ENCODE measurements around the gene POLR1G. TPM values are rescaled to one million over a fixed set of nuclear protein-coding genes. Genes with fewer than 3 reads are reported as not detected.
A peak's percentile ranks its signal among the peaks of the same experiment; 100 is the strongest.

POLR1G gene
- total RNA-seq, 3 donors from 2014 or later (not counting 1 experiment from before 2014, with no cell fraction given), result 0.28 to 1.4 (median 0.45) TPM

DNA sequence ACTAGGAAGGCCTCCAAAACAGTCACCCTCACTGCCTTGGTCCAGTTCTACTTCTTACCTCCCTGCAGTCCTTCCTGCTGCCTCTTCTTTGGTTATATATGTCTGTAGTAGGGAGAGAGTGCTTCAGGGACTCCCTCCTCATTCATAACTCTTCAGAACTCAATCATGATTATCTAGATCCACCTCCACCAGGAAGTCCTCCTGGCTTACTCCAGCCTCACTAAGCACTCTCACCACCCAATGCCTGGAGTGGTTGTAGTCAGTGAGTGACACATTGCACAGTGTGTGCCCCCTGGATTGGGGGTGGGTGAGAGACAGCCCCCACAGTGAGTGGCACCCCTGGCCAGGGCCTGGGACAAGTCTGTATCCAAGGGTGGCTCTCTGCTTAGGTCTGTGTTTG, 51.3 kb downstream of the POLR1G start:
- H3K9me3 Mint-ChIP-seq, result no peaks in the 10 kb centered on the region
- no peaks in the 10 kb centered on the region for H3K36me3 ChIP-seq (ENCODE audit: control insufficient read depth, insufficient read depth, low read length)
- TF ChIP-seq, protein P1, sequence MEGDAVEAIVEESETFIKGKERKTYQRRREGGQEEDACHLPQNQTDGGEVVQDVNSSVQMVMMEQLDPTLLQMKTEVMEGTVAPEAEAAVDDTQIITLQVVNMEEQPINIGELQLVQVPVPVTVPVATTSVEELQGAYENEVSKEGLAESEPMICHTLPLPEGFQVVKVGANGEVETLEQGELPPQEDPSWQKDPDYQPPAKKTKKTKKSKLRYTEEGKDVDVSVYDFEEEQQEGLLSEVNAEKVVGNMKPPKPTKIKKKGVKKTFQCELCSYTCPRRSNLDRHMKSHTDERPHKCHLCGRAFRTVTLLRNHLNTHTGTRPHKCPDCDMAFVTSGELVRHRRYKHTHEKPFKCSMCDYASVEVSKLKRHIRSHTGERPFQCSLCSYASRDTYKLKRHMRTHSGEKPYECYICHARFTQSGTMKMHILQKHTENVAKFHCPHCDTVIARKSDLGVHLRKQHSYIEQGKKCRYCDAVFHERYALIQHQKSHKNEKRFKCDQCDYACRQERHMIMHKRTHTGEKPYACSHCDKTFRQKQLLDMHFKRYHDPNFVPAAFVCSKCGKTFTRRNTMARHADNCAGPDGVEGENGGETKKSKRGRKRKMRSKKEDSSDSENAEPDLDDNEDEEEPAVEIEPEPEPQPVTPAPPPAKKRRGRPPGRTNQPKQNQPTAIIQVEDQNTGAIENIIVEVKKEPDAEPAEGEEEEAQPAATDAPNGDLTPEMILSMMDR (IDR thresholded peaks at IDR 0.05), result no peak
- H3K4me3 ChIP-seq (ENCODE audit: low read length), result no peak overlapping the region
- ATAC-seq (no peak), DNase-seq (no peak)
- no peaks in the 10 kb centered on the region for H3K27me3 ChIP-seq (ENCODE audit: control insufficient read depth, insufficient read depth, low read length)
- H3K4me1 Mint-ChIP-seq, result peaks cover 26 to 36% of the 10 kb centered on the region in 2 donors
- no peak overlapping the region for H3K4me3 Mint-ChIP-seq
- H3K4me1 ChIP-seq (ENCODE audit: control insufficient read depth, insufficient read depth, low read length), result peaks cover 23% of the 10 kb centered on the region
- no peaks in the 10 kb centered on the region for H3K36me3 Mint-ChIP-seq
- intact Hi-C loops (cut with micrococcal nuclease), result loop anchor here (10.0 kb wide), 1 partner anchor 187 kb away; no protein-coding TSS in a partner anchor
- H3K27ac Mint-ChIP-seq, result peak overlapping the region; percentile 48 to 64
- H3K9me3 ChIP-seq (ENCODE audit: control insufficient read depth, insufficient read depth, low read length), result no peaks in the 10 kb centered on the region
- peaks cover 0 to 4% of the 10 kb centered on the region in 2 donors for H3K27me3 Mint-ChIP-seq (ENCODE audit: low read depth in 2 of 2)
- no peak overlapping the region for H3K27ac ChIP-seq (ENCODE audit: low read length)

Other genes with a start within 250 kb of the POLR1G start
- under 1 TPM; 0.55 to 1.00 (median 0.66) TPM for gene NKPD1, start 245.7 kb upstream of the POLR1G start, total RNA-seq
- gene TRAPPC6A, start 228.4 kb upstream of the POLR1G start, total RNA-seq, result 10 to 100 TPM; 38.0 to 47.0 (median 45.2) TPM
- gene BLOC1S3, start 227.9 kb upstream of the POLR1G start, total RNA-seq, result 10 to 100 TPM; 20.9 to 26.3 (median 21.8) TPM
- gene EXOC3L2, start 161.2 kb upstream of the POLR1G start, total RNA-seq, result under 1 TPM in 2 of 3 donors, not detected in 1; 0.16 to 0.23 TPM
- 10 to 100 TPM; 50.4 to 53.6 (median 51.4) TPM for gene MARK4, start 155.4 kb upstream of the POLR1G start, total RNA-seq
- gene CKM, start 83.8 kb upstream of the POLR1G start, total RNA-seq, result not detected
- gene KLC3, start 65.9 kb upstream of the POLR1G start, total RNA-seq, result not detected
- gene ERCC2, start 36.1 kb upstream of the POLR1G start, total RNA-seq, result 10 to 100 TPM; 13.4 to 22.3 (median 14.9) TPM
- gene PPP1R13L, start 1.6 kb upstream of the POLR1G start, total RNA-seq, result 1 to 10 TPM; 5.6 to 7.4 (median 5.9) TPM
- gene ERCC1, start 17.3 kb downstream of the POLR1G start, total RNA-seq, result 10 to 100 TPM; 46.8 to 55.2 (median 48.2) TPM
- gene FOSB, start 61.4 kb downstream of the POLR1G start, total RNA-seq, result 1,000 to 10,000 TPM in 2 of 3 donors, 100 to 1,000 TPM in 1; 784 to 1,837 (median 1,121) TPM
- gene RTN2, start 90.4 kb downstream of the POLR1G start, total RNA-seq, result 1 to 10 TPM; 1.9 to 5.5 (median 3.0) TPM
- 1 to 10 TPM; 5.1 to 8.3 (median 6.8) TPM for gene PPM1N, start 91.8 kb downstream of the POLR1G start, total RNA-seq
- 100 to 1,000 TPM; 192 to 244 (median 237) TPM for gene VASP, start 100.8 kb downstream of the POLR1G start, total RNA-seq
- 10 to 100 TPM in 1 of 3 donors, 1 to 10 TPM in 2; 8.2 to 10.4 (median 9.0) TPM for gene OPA3, start 178.2 kb downstream of the POLR1G start, total RNA-seq
- gene GPR4, start 195.6 kb downstream of the POLR1G start, total RNA-seq, result under 1 TPM in 2 of 3 donors, not detected in 1; 0.12 to 0.13 TPM
- 100 to 1,000 TPM; 112 to 136 (median 117) TPM for gene EML2, start 232.8 kb downstream of the POLR1G start, total RNA-seq